Mesenchymal stem cell (in vitro differentiated cells and primary cell): Measurements from ENCODE around the gene NMT2.

Source experiments
- DNase-seq: peaks from one replicate; pipeline ENCODE4 v3.0.0-alpha.2; 2013
- H2AFZ ChIP-seq: one replicate; pipeline ENCODE4 v1.6.1; 2013; ENCODE audit warnings: low read depth, mild to moderate bottlenecking, control low read depth, inconsistent platforms, low read length, moderate library complexity
- H2AK5ac ChIP-seq: 2 replicates; pipeline ENCODE4 v1.6.1; 2013; ENCODE audit warnings: low read length, moderate library complexity, mild to moderate bottlenecking, inconsistent platforms; ENCODE audit not compliant: severe bottlenecking
- H2BK120ac ChIP-seq: one replicate; pipeline ENCODE4 v1.6.1; 2013; ENCODE audit warnings: low read depth, mild to moderate bottlenecking, inconsistent platforms, low read length, moderate library complexity
- H2BK12ac ChIP-seq, 2 experiments: one replicate each; pipeline ENCODE4 v1.6.1; 2013; ENCODE audit warnings: inconsistent platforms in 2 of 2, low read length in 2 of 2, mild to moderate bottlenecking in 2 of 2, moderate library complexity in 2 of 2, control low read depth in 1 of 2
- H2BK15ac ChIP-seq: one replicate; pipeline ENCODE4 v1.6.1; 2013; ENCODE audit warnings: mild to moderate bottlenecking, low read depth, inconsistent platforms; ENCODE audit not compliant: poor library complexity, severe bottlenecking
- H2BK5ac ChIP-seq: 2 replicates; pipeline ENCODE4 v1.6.1; 2013; ENCODE audit warnings: low read depth, mild to moderate bottlenecking, low read length, control low read depth, inconsistent platforms; ENCODE audit not compliant: poor library complexity, severe bottlenecking
- H3K14ac ChIP-seq, 2 experiments: one replicate each; pipeline ENCODE4 v1.6.1; 2013; ENCODE audit warnings: inconsistent platforms in 2 of 2, low read length in 2 of 2, control low read depth in 1 of 2, mild to moderate bottlenecking in 1 of 2, moderate library complexity in 1 of 2
- H3K18ac ChIP-seq, 2 experiments: one replicate each; pipeline ENCODE4 v1.6.1; 2013; ENCODE audit warnings: inconsistent platforms in 2 of 2, low read length in 2 of 2, control low read depth in 1 of 2, low read depth in 1 of 2, mild to moderate bottlenecking in 1 of 2
- H3K23ac ChIP-seq, 2 experiments: one replicate each; pipeline ENCODE4 v1.6.1; 2013; ENCODE audit warnings: inconsistent platforms in 2 of 2, low read length in 2 of 2, mild to moderate bottlenecking in 2 of 2, moderate library complexity in 2 of 2, control low read depth in 1 of 2
- H3K27ac ChIP-seq: 2 replicates; pipeline ENCODE4 v1.5.1; 2013; ENCODE audit warnings: mild to moderate bottlenecking, moderate library complexity, low read length, control low read depth, inconsistent platforms; ENCODE audit not compliant: poor library complexity, severe bottlenecking
- H3K27me3 ChIP-seq, 2 experiments: 2 replicates each; pipeline versions ENCODE4 v1.6.1 to v1.7.0; 2013; ENCODE audit warnings: low read length in 2 of 2, mild to moderate bottlenecking in 2 of 2, moderate library complexity in 2 of 2, control low read depth in 1 of 2, inconsistent platforms in 1 of 2; ENCODE audit not compliant: control insufficient read depth in 1 of 2, insufficient read depth in 1 of 2
- H3K36me3 ChIP-seq, 2 experiments: 2 replicates each; pipeline versions ENCODE4 v1.6.1 to v1.7.0; 2013; ENCODE audit warnings: low read length in 2 of 2, control low read depth in 1 of 2, inconsistent platforms in 1 of 2, low read depth in 1 of 2, mild to moderate bottlenecking in 1 of 2; ENCODE audit not compliant: insufficient read depth in 2 of 2, control insufficient read depth in 1 of 2
- H3K4ac ChIP-seq, 2 experiments: one replicate each; pipeline ENCODE4 v1.6.1; 2013; ENCODE audit warnings: inconsistent platforms in 2 of 2, low read length in 2 of 2, mild to moderate bottlenecking in 2 of 2, moderate library complexity in 2 of 2, control low read depth in 1 of 2, low read depth in 1 of 2
- H3K4me1 ChIP-seq: 2 replicates; pipeline ENCODE4 v1.6.1; 2013; ENCODE audit warnings: low read depth, low read length, control low read depth; ENCODE audit not compliant: control insufficient read depth, insufficient read depth
- H3K4me2 ChIP-seq: 2 replicates; pipeline ENCODE4 v1.6.1; 2013; ENCODE audit warnings: low read length, mild to moderate bottlenecking, inconsistent platforms; ENCODE audit not compliant: poor library complexity, severe bottlenecking
- H3K4me3 ChIP-seq, 2 experiments: 2 replicates each; pipeline versions ENCODE4 v1.5.1 to v1.7.0; 2013; ENCODE audit warnings: low read length in 2 of 2, mild to moderate bottlenecking in 2 of 2, control low read depth in 1 of 2, low read depth in 1 of 2; ENCODE audit not compliant: insufficient read depth in 1 of 2
- H3K79me1 ChIP-seq: replicated peaks from 2 replicates; pipeline ENCODE4 v1.6.1; 2013; ENCODE audit warnings: mild to moderate bottlenecking, control low read depth, low read length, inconsistent platforms; ENCODE audit not compliant: poor library complexity, severe bottlenecking
- H3K9ac ChIP-seq: 2 replicates; pipeline ENCODE4 v1.7.0; 2013; ENCODE audit warnings: mild to moderate bottlenecking, low read length, moderate library complexity
- H3K9me3 ChIP-seq: 2 replicates; pipeline ENCODE4 v1.7.0; 2013; ENCODE audit warnings: mild to moderate bottlenecking, low read length; ENCODE audit not compliant: control insufficient read depth
- H4K8ac ChIP-seq: one replicate; pipeline ENCODE4 v1.6.1; 2013; ENCODE audit warnings: inconsistent platforms, mild to moderate bottlenecking, low read length, moderate library complexity
- H4K91ac ChIP-seq: one replicate; pipeline ENCODE4 v1.6.1; 2013; ENCODE audit warnings: mild to moderate bottlenecking, low read length, inconsistent platforms
- WGBS: methylation state at CpG from one replicate; pipeline ENCODE4 v1.1.7; 2013; ENCODE audit warnings: mixed read lengths; 5-methylcytosine and 5-hydroxymethylcytosine counted together

The NMT2 gene

GRCh38 chr10:15172306-15172840, 3.9 kb upstream of the NMT2 start:
- Histone ChIP-seq H3K4me3 (no peak overlapping the region), H3K23ac (no peak overlapping the region), H2BK5ac (no peak overlapping the region), H3K27me3 (no peaks in the 10 kb centered on the region), H3K4ac (no peak overlapping the region), H2BK12ac (no peak overlapping the region), H3K9ac (no peak overlapping the region), H3K79me1 (no peaks in the 10 kb centered on the region), H3K36me3 (no peaks in the 10 kb centered on the region), H2BK15ac (no peak overlapping the region), H2AFZ (no peak overlapping the region), H4K91ac (no peak overlapping the region), H2BK120ac (no peak overlapping the region), H3K14ac (no peak overlapping the region), H3K4me1 (peaks cover 5% of the 10 kb centered on the region), H2AK5ac (no peak overlapping the region), H3K4me2 (no peak overlapping the region), H3K9me3 (no peaks in the 10 kb centered on the region), H3K27ac (no peak overlapping the region), H4K8ac (no peak overlapping the region), H3K18ac (no peak overlapping the region)
- DNase-seq = no peak
- 98% methylated on average over 6 of the region's 7 CpGs for WGBS

GRCh38 chr10:15169555-15170401, 1.3 kb upstream of the NMT2 start:
- Histone ChIP-seq H3K4me1 (peaks cover 5% of the 10 kb centered on the region), H4K8ac (peak overlapping the region; percentile 39), H3K4me2 (no peak overlapping the region), H3K36me3 (no peaks in the 10 kb centered on the region), H3K4ac (no peak overlapping the region), H2BK12ac (peak overlapping the region in 1 of 2 experiments; percentile 73), H2BK15ac (no peak overlapping the region), H3K14ac (no peak overlapping the region), H2BK120ac (no peak overlapping the region), H2AFZ (peak overlapping the region; percentile 64), H3K9ac (no peak overlapping the region), H3K23ac (no peak overlapping the region), H2BK5ac (no peak overlapping the region), H3K4me3 (no peak overlapping the region), H3K27me3 (no peaks in the 10 kb centered on the region), H3K18ac (peak overlapping the region in 1 of 2 experiments; percentile 66), H3K79me1 (no peaks in the 10 kb centered on the region), H3K27ac (no peak overlapping the region), H4K91ac (no peak overlapping the region), H3K9me3 (no peaks in the 10 kb centered on the region), H2AK5ac (peak overlapping the region; percentile 9)
- WGBS = 54% methylated on average over 16 of the region's 16 CpGs
- DNase-seq = peak; percentile 23

GRCh38 chr10:15168786-15169554, 477 bp upstream of the NMT2 start:
- DNase-seq = peak; percentile 93
- Histone ChIP-seq H3K4me2 (no peak overlapping the region), H3K23ac (no peak overlapping the region), H2BK5ac (no peak overlapping the region), H3K9ac (peak overlapping the region; percentile 54), H3K4me1 (peaks cover 5% of the 10 kb centered on the region), H3K4me3 (peak overlapping the region in 1 of 2 experiments; percentile 40), H2BK120ac (no peak overlapping the region), H3K9me3 (no peaks in the 10 kb centered on the region), H3K18ac (peak overlapping the region in 1 of 2 experiments; percentile 66), H2AFZ (peak overlapping the region; percentile 64), H3K79me1 (no peaks in the 10 kb centered on the region), H3K27me3 (no peaks in the 10 kb centered on the region), H3K36me3 (no peaks in the 10 kb centered on the region), H2BK15ac (no peak overlapping the region), H4K91ac (no peak overlapping the region), H4K8ac (no peak overlapping the region), H2BK12ac (peak overlapping the region in 1 of 2 experiments; percentile 73), H3K27ac (peak overlapping the region; percentile 1), H3K4ac (no peak overlapping the region), H2AK5ac (peak overlapping the region; percentile 9), H3K14ac (no peak overlapping the region)
- WGBS = 19% methylated on average over 29 of the region's 44 CpGs
